PFSK-1 (cell line): ENCODE results near the gene MLF2.

Experiments used
- FOXP2 ChIP-seq: optimal IDR thresholded peaks from 2 replicates; pipeline ENCODE3; 2011; ENCODE audit warnings: borderline replicate concordance, control low read depth, inconsistent platforms; ENCODE audit not compliant: insufficient read depth; ENCODE audit errors: extremely low read length, extremely low read depth
- POLR2AphosphoS5 ChIP-seq: IDR thresholded peaks from 2 replicates; pipeline ENCODE4 v1.6.1; 2012; ENCODE audit warnings: low read depth, mild to moderate bottlenecking, control low read depth, low read length, moderate library complexity
- REST ChIP-seq, 2 experiments: IDR thresholded peaks; 2 replicates each; pipeline versions ENCODE4 v1.6.1 to v1.8.0; 2011 to 2012; ENCODE audit warnings: low read depth in 2 of 2, low read length in 2 of 2, control low read depth in 1 of 2, inconsistent platforms in 1 of 2, mild to moderate bottlenecking in 1 of 2, moderate library complexity in 1 of 2; ENCODE audit not compliant: insufficient read depth in 1 of 2
- SIN3A ChIP-seq: IDR thresholded peaks from 2 replicates; pipeline ENCODE4 v1.6.1; 2012; ENCODE audit warnings: mild to moderate bottlenecking, low read length, moderate library complexity, borderline replicate concordance; ENCODE audit not compliant: insufficient read depth
- TAF1 ChIP-seq: IDR thresholded peaks from 2 replicates; pipeline ENCODE4 v1.6.1; 2012; ENCODE audit warnings: low read length, control low read depth, borderline replicate concordance; ENCODE audit not compliant: insufficient read depth

The MLF2 gene

GRCh38 chr12:6769666-6770065 lies 16.7 kb upstream of the MLF2 start:
- TF ChIP-seq POLR2AphosphoS5 = no peak
- TF ChIP-seq TAF1 = no peak
- TF ChIP-seq REST (IDR thresholded peaks at IDR 0.05; ENCODE audit: insufficient read depth in 1 of 2, low read depth in 2 of 2, low read length in 2 of 2) = no peak
- no peak for TF ChIP-seq FOXP2
- TF ChIP-seq SIN3A = no peak

GRCh38 chr12:6768990-6769389 lies 16.0 kb upstream of the MLF2 start:
- TF ChIP-seq TAF1 (no peak), POLR2AphosphoS5 (no peak), SIN3A (no peak), REST (IDR thresholded peaks at IDR 0.05; ENCODE audit: insufficient read depth in 1 of 2, low read depth in 2 of 2, low read length in 2 of 2) (no peak), FOXP2 (no peak)

- no peak for TF ChIP-seq POLR2AphosphoS5
- TF ChIP-seq FOXP2 = no peak
- no peak for TF ChIP-seq REST (IDR thresholded peaks at IDR 0.05; ENCODE audit: insufficient read depth in 1 of 2, low read depth in 2 of 2, low read length in 2 of 2)
- TF ChIP-seq SIN3A = no peak
- no peak for TF ChIP-seq TAF1
Measured at GRCh38 chr12:6768437-6768914, 15.5 kb upstream of the MLF2 start.

GRCh38 chr12:6767353-6768319 lies 14.7 kb upstream of the MLF2 start:
- no peak for TF ChIP-seq REST (IDR thresholded peaks at IDR 0.05; ENCODE audit: insufficient read depth in 1 of 2, low read depth in 2 of 2, low read length in 2 of 2)
- TF ChIP-seq FOXP2 = no peak
- TF ChIP-seq TAF1 = no peak
- TF ChIP-seq POLR2AphosphoS5 = no peak
- no peak for TF ChIP-seq SIN3A
